NT2/D1 (cell line): ENCODE measurements around the gene LRRC46.

Experiments used
- SUZ12 ChIP-seq: IDR thresholded peaks from 2 replicates; pipeline ENCODE4 v1.6.1; 2011; ENCODE audit not compliant: insufficient read length, insufficient read depth; ENCODE audit errors: extremely low read depth
- YY1 ChIP-seq: IDR thresholded peaks from 2 replicates; pipeline ENCODE4 v1.6.1; 2011; ENCODE audit not compliant: insufficient read length, insufficient read depth

DNA sequence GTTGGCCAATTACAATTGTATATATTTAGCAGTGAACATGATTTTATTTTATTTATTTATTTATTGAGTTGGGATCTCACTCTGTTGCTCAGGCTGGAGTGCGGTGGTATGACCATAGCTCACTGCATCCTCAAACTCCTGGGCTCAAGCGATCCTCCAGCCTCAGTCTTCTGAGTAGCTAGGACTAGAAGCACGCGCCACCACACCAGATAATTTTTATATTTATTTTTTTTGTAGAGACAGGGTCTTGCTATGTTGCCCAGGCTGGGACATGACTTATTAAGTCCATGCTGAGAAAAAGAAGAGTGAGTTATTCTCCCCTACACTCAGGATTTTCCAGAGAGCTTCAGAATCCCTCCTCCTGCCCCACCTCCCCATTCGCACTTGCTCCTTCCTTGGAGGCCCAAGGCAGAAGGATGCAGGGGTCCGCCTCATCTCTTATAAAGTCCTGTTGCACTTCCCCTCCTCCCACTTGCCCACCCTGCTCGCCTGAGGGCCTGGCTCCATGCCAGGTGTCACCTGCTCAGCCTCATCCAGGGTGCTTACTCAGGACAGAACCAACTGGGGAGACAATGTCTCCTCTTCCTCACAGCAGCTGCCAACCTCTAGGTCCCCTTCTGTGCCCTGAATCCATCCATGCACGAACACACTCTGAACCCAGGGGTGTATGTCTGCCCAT is 48.4 kb downstream of the LRRC46 start:
- TF ChIP-seq YY1 (no peak), SUZ12 (no peak)
